ENCODE results near the gene KPNA4.

Gene KPNA4

GRCh38 chr3:160448845-160449635 lies 116.3 kb downstream of the KPNA4 start:
- no peak for DNase-seq

- no peak for DNase-seq
Measured at GRCh38 chr3:160447544-160447943, 117.8 kb downstream of the KPNA4 start.

- no peak for DNase-seq
Measured at GRCh38 chr3:160446522-160447056, 118.8 kb downstream of the KPNA4 start.

- DNase-seq, result no peak
Measured at GRCh38 chr3:160445854-160446253, 119.5 kb downstream of the KPNA4 start.
